Panc1 (cell line): Measurements from ENCODE around the gene KASH5.

ENCODE experiments used
- SIN3A ChIP-seq: IDR thresholded peaks from 2 replicates; pipeline ENCODE4 v1.6.1; 2012; ENCODE audit warnings: low read depth, mild to moderate bottlenecking, low read length, moderate library complexity, borderline replicate concordance; ENCODE audit not compliant: insufficient read depth
- TCF7L2 ChIP-seq: IDR thresholded peaks from 2 replicates; pipeline ENCODE4 v1.6.1; 2011; ENCODE audit warnings: mild to moderate bottlenecking, low read depth, low read length, inconsistent platforms
- TF ChIP-seq, protein P1 (sequence below): fragments of 450-650 bp; IDR thresholded peaks from 2 replicates; pipeline ENCODE4 v1.5.1; 2017; ENCODE audit warnings: mild to moderate bottlenecking

GRCh38 chr19:49364083-49364737 is 23.8 kb upstream of the KASH5 start:
- TF ChIP-seq SIN3A = no peak
- TF ChIP-seq, protein P1, sequence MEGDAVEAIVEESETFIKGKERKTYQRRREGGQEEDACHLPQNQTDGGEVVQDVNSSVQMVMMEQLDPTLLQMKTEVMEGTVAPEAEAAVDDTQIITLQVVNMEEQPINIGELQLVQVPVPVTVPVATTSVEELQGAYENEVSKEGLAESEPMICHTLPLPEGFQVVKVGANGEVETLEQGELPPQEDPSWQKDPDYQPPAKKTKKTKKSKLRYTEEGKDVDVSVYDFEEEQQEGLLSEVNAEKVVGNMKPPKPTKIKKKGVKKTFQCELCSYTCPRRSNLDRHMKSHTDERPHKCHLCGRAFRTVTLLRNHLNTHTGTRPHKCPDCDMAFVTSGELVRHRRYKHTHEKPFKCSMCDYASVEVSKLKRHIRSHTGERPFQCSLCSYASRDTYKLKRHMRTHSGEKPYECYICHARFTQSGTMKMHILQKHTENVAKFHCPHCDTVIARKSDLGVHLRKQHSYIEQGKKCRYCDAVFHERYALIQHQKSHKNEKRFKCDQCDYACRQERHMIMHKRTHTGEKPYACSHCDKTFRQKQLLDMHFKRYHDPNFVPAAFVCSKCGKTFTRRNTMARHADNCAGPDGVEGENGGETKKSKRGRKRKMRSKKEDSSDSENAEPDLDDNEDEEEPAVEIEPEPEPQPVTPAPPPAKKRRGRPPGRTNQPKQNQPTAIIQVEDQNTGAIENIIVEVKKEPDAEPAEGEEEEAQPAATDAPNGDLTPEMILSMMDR = no peak
- no peak for TF ChIP-seq TCF7L2
